Activated naive CD4-positive, alpha-beta T cell treated with anti-CD3 and anti-CD28 coated beads, Interleukin-2, amount 50 U/mL, for 24 hours (primary cell): ENCODE measurements around the gene SVIL.
"Not testable (repeated sequence)": the region's sequence is repeated elsewhere in the genome, so short reads cannot be mapped to it uniquely, and the experiment has no call there.

Experiments
- H3K27ac Mint-ChIP-seq: one replicate; pipeline ENCODE4 v1.8.0; 2021; ENCODE audit warnings: mild to moderate bottlenecking, mixed read lengths
- H3K27me3 Mint-ChIP-seq: one replicate; pipeline ENCODE4 v1.8.0; 2021; ENCODE audit warnings: mixed read lengths
- H3K36me3 Mint-ChIP-seq: one replicate; pipeline ENCODE4 v1.8.0; 2021; ENCODE audit warnings: mixed read lengths
- H3K4me1 Mint-ChIP-seq: one replicate; pipeline ENCODE4 v1.8.0; 2021; ENCODE audit warnings: mixed read lengths
- H3K4me3 Mint-ChIP-seq: one replicate; pipeline ENCODE4 v1.8.0; 2021; ENCODE audit warnings: mild to moderate bottlenecking, mixed read lengths
- H3K9me3 Mint-ChIP-seq: one replicate; pipeline ENCODE4 v1.8.0; 2021; ENCODE audit warnings: mixed read lengths

Gene SVIL

GRCh38 chr10:29636178-29636577 is 1.4 kb upstream of the SVIL start:
- peaks cover 57% of the 10 kb centered on the region for H3K4me1 Mint-ChIP-seq
- no peaks in the 10 kb centered on the region for H3K9me3 Mint-ChIP-seq
- H3K4me3 Mint-ChIP-seq = peak overlapping the region; percentile 45
- H3K27me3 Mint-ChIP-seq = no peaks in the 10 kb centered on the region
- H3K36me3 Mint-ChIP-seq = peaks cover 14% of the 10 kb centered on the region
- peak overlapping the region; percentile 19 for H3K27ac Mint-ChIP-seq

GRCh38 chr10:29635711-29636144 is 957 bp upstream of the SVIL start:
- Mint-ChIP-seq H3K27me3 (no peaks in the 10 kb centered on the region), H3K4me3 (peak overlapping the region; percentile 45), H3K27ac (peak overlapping the region; percentile 43), H3K9me3 (no peaks in the 10 kb centered on the region), H3K36me3 (peaks cover 17% of the 10 kb centered on the region), H3K4me1 (peaks cover 61% of the 10 kb centered on the region)

GRCh38 chr10:29634105-29634504 is 666 bp downstream of the SVIL start:
- Mint-ChIP-seq H3K9me3 (no peaks in the 10 kb centered on the region), H3K4me3 (no peak overlapping the region), H3K4me1 (peaks cover 57% of the 10 kb centered on the region), H3K27ac (peak overlapping the region; percentile 23), H3K36me3 (peaks cover 11% of the 10 kb centered on the region), H3K27me3 (no peaks in the 10 kb centered on the region)

GRCh38 chr10:29631049-29631339 is 3.8 kb downstream of the SVIL start:
- H3K36me3 Mint-ChIP-seq = peaks cover 9% of the 10 kb centered on the region
- H3K27me3 Mint-ChIP-seq = no peaks in the 10 kb centered on the region
- H3K4me1 Mint-ChIP-seq = peaks cover 59% of the 10 kb centered on the region
- H3K4me3 Mint-ChIP-seq = no peak overlapping the region
- H3K9me3 Mint-ChIP-seq = no peaks in the 10 kb centered on the region
- H3K27ac Mint-ChIP-seq = peak overlapping the region; percentile 82

GRCh38 chr10:29630205-29631048 is 4.3 kb downstream of the SVIL start:
- H3K4me1 Mint-ChIP-seq = peaks cover 57% of the 10 kb centered on the region

GRCh38 chr10:29628912-29629526 is 5.8 kb downstream of the SVIL start:
- Mint-ChIP-seq H3K4me3 (peak overlapping the region; percentile 4), H3K36me3 (peaks cover 10% of the 10 kb centered on the region), H3K27me3 (no peaks in the 10 kb centered on the region), H3K27ac (no peak overlapping the region), H3K9me3 (no peaks in the 10 kb centered on the region), H3K4me1 (peaks cover 46% of the 10 kb centered on the region)

More at GRCh38 chr10:29630205-29631048, 4.3 kb downstream of the SVIL start:
- no peaks in the 10 kb centered on the region for H3K9me3 Mint-ChIP-seq
- no peak overlapping the region for H3K4me3 Mint-ChIP-seq
- peaks cover 9% of the 10 kb centered on the region for H3K36me3 Mint-ChIP-seq
- no peaks in the 10 kb centered on the region for H3K27me3 Mint-ChIP-seq
- H3K27ac Mint-ChIP-seq = peak overlapping the region; percentile 53

- no peak overlapping the region for H3K27ac Mint-ChIP-seq
These were observed 6.5 kb downstream of the SVIL start for GRCh38 chr10:29628311-29628710.

GRCh38 chr10:29627201-29628132 is 7.3 kb downstream of the SVIL start:
- H3K27ac Mint-ChIP-seq = no peak overlapping the region
- H3K4me3 Mint-ChIP-seq = no peak overlapping the region
- H3K9me3 Mint-ChIP-seq = no peaks in the 10 kb centered on the region
- no peaks in the 10 kb centered on the region for H3K27me3 Mint-ChIP-seq
- peaks cover 10% of the 10 kb centered on the region for H3K36me3 Mint-ChIP-seq
- peaks cover 33% of the 10 kb centered on the region for H3K4me1 Mint-ChIP-seq

More at GRCh38 chr10:29628311-29628710, 6.5 kb downstream of the SVIL start:
- Mint-ChIP-seq H3K27me3 (no peaks in the 10 kb centered on the region), H3K9me3 (no peaks in the 10 kb centered on the region), H3K36me3 (peaks cover 10% of the 10 kb centered on the region), H3K4me3 (no peak overlapping the region), H3K4me1 (peaks cover 39% of the 10 kb centered on the region)

- peaks cover 31% of the 10 kb centered on the region for H3K4me1 Mint-ChIP-seq
- H3K36me3 Mint-ChIP-seq, H3K4me3 Mint-ChIP-seq, H3K27me3 Mint-ChIP-seq, H3K9me3 Mint-ChIP-seq, H3K27ac Mint-ChIP-seq: not testable (repeated sequence)
These were observed 10.4 kb downstream of the SVIL start for GRCh38 chr10:29624357-29624756.

- Mint-ChIP-seq H3K4me3 (no peak overlapping the region), H3K27me3 (no peaks in the 10 kb centered on the region)
These were observed 11.0 kb downstream of the SVIL start for GRCh38 chr10:29623797-29624196.

GRCh38 chr10:29622382-29622922 is 12.3 kb downstream of the SVIL start:
- Mint-ChIP-seq H3K27me3 (no peaks in the 10 kb centered on the region), H3K4me1 (peaks cover 18% of the 10 kb centered on the region), H3K36me3 (peaks cover 8% of the 10 kb centered on the region), H3K27ac (no peak overlapping the region), H3K9me3 (no peaks in the 10 kb centered on the region), H3K4me3 (no peak overlapping the region)

More at GRCh38 chr10:29623797-29624196, 11.0 kb downstream of the SVIL start:
- Mint-ChIP-seq H3K27ac (no peak overlapping the region), H3K36me3 (peaks cover 8% of the 10 kb centered on the region), H3K9me3 (no peaks in the 10 kb centered on the region), H3K4me1 (peaks cover 27% of the 10 kb centered on the region)

- Mint-ChIP-seq H3K27me3 (no peaks in the 10 kb centered on the region), H3K27ac (no peak overlapping the region), H3K36me3 (peaks cover 5% of the 10 kb centered on the region), H3K9me3 (no peaks in the 10 kb centered on the region), H3K4me1 (peaks cover 19% of the 10 kb centered on the region), H3K4me3 (no peak overlapping the region)
These were observed 13.6 kb downstream of the SVIL start for GRCh38 chr10:29621161-29621560.

- Mint-ChIP-seq H3K9me3 (no peaks in the 10 kb centered on the region), H3K4me3 (no peak overlapping the region), H3K36me3 (peaks cover 4% of the 10 kb centered on the region), H3K4me1 (peaks cover 15% of the 10 kb centered on the region), H3K27me3 (no peaks in the 10 kb centered on the region), H3K27ac (no peak overlapping the region)
These were observed 14.6 kb downstream of the SVIL start for GRCh38 chr10:29620112-29620690.

- no peak overlapping the region for H3K27ac Mint-ChIP-seq
- no peaks in the 10 kb centered on the region for H3K9me3 Mint-ChIP-seq
These were observed 15.5 kb downstream of the SVIL start for GRCh38 chr10:29619241-29619669.

More at GRCh38 chr10:29619241-29619669, 15.5 kb downstream of the SVIL start:
- Mint-ChIP-seq H3K27me3 (no peaks in the 10 kb centered on the region), H3K4me1 (peaks cover 12% of the 10 kb centered on the region), H3K36me3 (peaks cover 2% of the 10 kb centered on the region), H3K4me3 (no peak overlapping the region)
